GM12878 (cell line): ENCODE results near the gene COX6B1.

Source experiments
- CHD1 ChIP-seq: IDR thresholded peaks from 2 replicates; pipeline ENCODE4 v1.6.1; 2012; ENCODE audit warnings: low read depth, low read length, improper control_type of control experiment
- CREB1 ChIP-seq: IDR thresholded peaks from 2 replicates; pipeline ENCODE4 v1.6.1; 2012; ENCODE audit warnings: low read depth, mild to moderate bottlenecking, inconsistent platforms
- EZH2 ChIP-seq: IDR thresholded peaks from 2 replicates; pipeline ENCODE4 v1.6.1; 2012; ENCODE audit warnings: low read depth, mild to moderate bottlenecking, control low read depth, inconsistent platforms, low read length, borderline replicate concordance; ENCODE audit not compliant: control insufficient read depth
- KDM1A ChIP-seq: fragments of 200-600 bp; sonication (generic); IDR thresholded peaks from 2 replicates; pipeline ENCODE4 v1.6.1; 2016; ENCODE audit warnings: borderline replicate concordance
- MXI1 ChIP-seq: fragments of 150-350 bp; IDR thresholded peaks from 2 replicates; pipeline ENCODE4 v1.6.1; 2011; ENCODE audit warnings: low read depth, mild to moderate bottlenecking, inconsistent platforms, low read length, improper control_type of control experiment
- MYC ChIP-seq: IDR thresholded peaks from 2 replicates; pipeline ENCODE4 v1.6.1; 2011; ENCODE audit warnings: mild to moderate bottlenecking, low read length, moderate library complexity, inconsistent platforms; ENCODE audit not compliant: insufficient read depth, insufficient replicate concordance, insufficient read length, severe bottlenecking
- SP1 ChIP-seq: IDR thresholded peaks from one replicate; pipeline ENCODE4 v1.6.1; 2011; ENCODE audit warnings: low read depth, low read length
- SRF ChIP-seq, 2 experiments: IDR thresholded peaks; 2 replicates each; pipeline ENCODE4 v1.6.1; 2011; ENCODE audit warnings: low read depth in 2 of 2, low read length in 2 of 2, mild to moderate bottlenecking in 1 of 2, moderate library complexity in 1 of 2
- TCF3 ChIP-seq: IDR thresholded peaks from 2 replicates; pipeline ENCODE4 v1.6.1; 2012; ENCODE audit warnings: low read depth, mild to moderate bottlenecking, low read length, borderline replicate concordance; ENCODE audit not compliant: insufficient read depth
- USF1 ChIP-seq: IDR thresholded peaks from 2 replicates; pipeline ENCODE4 v1.6.1; 2011; ENCODE audit warnings: borderline replicate concordance, low read depth, mild to moderate bottlenecking, moderate library complexity, mixed read lengths, low read length; ENCODE audit not compliant: insufficient read depth; ENCODE audit errors: extremely low read length
- ZBTB4 ChIP-seq: fragments of 450-650 bp; formaldehyde crosslinking; IDR thresholded peaks from 2 replicates; pipeline ENCODE4 v1.4.0; 2022; ENCODE audit warnings: mild to moderate bottlenecking, moderate library complexity
- TF ChIP-seq, protein P1 (sequence below), 3 experiments: IDR thresholded peaks in 2 of 3; conservative IDR thresholded peaks in 1 of 3; 2 replicates each; pipeline ENCODE4 v1.5.1; 2011; ENCODE audit warnings: low read depth in 3 of 3, low read length in 3 of 3, mild to moderate bottlenecking in 3 of 3, control low read depth in 2 of 3, moderate library complexity in 2 of 3, inconsistent platforms in 1 of 3, mixed read lengths in 1 of 3; ENCODE audit not compliant: control insufficient read depth in 2 of 3, insufficient read depth in 1 of 3; ENCODE audit errors: extremely low read depth in 1 of 3
- TF ChIP-seq, protein P2 (sequence below): fragments of 450-650 bp; IDR thresholded peaks from 2 replicates; pipeline ENCODE4 v1.6.1; 2017; ENCODE audit warnings: mild to moderate bottlenecking

GRCh38 chr19:35656700-35657099 lies 8.6 kb downstream of the COX6B1 start:
- TF ChIP-seq, protein P1, sequence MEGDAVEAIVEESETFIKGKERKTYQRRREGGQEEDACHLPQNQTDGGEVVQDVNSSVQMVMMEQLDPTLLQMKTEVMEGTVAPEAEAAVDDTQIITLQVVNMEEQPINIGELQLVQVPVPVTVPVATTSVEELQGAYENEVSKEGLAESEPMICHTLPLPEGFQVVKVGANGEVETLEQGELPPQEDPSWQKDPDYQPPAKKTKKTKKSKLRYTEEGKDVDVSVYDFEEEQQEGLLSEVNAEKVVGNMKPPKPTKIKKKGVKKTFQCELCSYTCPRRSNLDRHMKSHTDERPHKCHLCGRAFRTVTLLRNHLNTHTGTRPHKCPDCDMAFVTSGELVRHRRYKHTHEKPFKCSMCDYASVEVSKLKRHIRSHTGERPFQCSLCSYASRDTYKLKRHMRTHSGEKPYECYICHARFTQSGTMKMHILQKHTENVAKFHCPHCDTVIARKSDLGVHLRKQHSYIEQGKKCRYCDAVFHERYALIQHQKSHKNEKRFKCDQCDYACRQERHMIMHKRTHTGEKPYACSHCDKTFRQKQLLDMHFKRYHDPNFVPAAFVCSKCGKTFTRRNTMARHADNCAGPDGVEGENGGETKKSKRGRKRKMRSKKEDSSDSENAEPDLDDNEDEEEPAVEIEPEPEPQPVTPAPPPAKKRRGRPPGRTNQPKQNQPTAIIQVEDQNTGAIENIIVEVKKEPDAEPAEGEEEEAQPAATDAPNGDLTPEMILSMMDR (IDR thresholded peaks at IDR 0.05 in 2 of 3, conservative IDR thresholded peaks at IDR 0.05 in 1 of 3; ENCODE audit: control insufficient read depth in 2 of 3, extremely low read depth in 1 of 3, insufficient read depth in 1 of 3, low read depth in 3 of 3, low read length in 3 of 3), result no peak
- no peak for TF ChIP-seq CHD1
- no peak for TF ChIP-seq MXI1
- TF ChIP-seq EZH2, result no peak
- no peak for TF ChIP-seq SRF (IDR thresholded peaks at IDR 0.05; ENCODE audit: low read depth in 2 of 2, low read length in 2 of 2)
- no peak for TF ChIP-seq CREB1
- no peak for TF ChIP-seq KDM1A
- no peak for TF ChIP-seq MYC
- no peak for TF ChIP-seq ZBTB4 (CRISPR knock-in tag)
- TF ChIP-seq USF1, result no peak
- TF ChIP-seq, protein P2, sequence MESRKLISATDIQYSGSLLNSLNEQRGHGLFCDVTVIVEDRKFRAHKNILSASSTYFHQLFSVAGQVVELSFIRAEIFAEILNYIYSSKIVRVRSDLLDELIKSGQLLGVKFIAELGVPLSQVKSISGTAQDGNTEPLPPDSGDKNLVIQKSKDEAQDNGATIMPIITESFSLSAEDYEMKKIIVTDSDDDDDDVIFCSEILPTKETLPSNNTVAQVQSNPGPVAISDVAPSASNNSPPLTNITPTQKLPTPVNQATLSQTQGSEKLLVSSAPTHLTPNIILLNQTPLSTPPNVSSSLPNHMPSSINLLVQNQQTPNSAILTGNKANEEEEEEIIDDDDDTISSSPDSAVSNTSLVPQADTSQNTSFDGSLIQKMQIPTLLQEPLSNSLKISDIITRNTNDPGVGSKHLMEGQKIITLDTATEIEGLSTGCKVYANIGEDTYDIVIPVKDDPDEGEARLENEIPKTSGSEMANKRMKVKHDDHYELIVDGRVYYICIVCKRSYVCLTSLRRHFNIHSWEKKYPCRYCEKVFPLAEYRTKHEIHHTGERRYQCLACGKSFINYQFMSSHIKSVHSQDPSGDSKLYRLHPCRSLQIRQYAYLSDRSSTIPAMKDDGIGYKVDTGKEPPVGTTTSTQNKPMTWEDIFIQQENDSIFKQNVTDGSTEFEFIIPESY, result no peak
- no peak for TF ChIP-seq TCF3
- no peak for TF ChIP-seq SP1
